ENCODE results near the gene HSFY1.
"Not testable (repeated sequence)": the region's sequence is repeated elsewhere in the genome, so short reads cannot be mapped to it uniquely, and the experiment has no call there.

Gene HSFY1, protein sequence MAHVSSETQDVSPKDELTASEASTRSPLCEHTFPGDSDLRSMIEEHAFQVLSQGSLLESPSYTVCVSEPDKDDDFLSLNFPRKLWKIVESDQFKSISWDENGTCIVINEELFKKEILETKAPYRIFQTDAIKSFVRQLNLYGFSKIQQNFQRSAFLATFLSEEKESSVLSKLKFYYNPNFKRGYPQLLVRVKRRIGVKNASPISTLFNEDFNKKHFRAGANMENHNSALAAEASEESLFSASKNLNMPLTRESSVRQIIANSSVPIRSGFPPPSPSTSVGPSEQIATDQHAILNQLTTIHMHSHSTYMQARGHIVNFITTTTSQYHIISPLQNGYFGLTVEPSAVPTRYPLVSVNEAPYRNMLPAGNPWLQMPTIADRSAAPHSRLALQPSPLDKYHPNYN

DNA sequence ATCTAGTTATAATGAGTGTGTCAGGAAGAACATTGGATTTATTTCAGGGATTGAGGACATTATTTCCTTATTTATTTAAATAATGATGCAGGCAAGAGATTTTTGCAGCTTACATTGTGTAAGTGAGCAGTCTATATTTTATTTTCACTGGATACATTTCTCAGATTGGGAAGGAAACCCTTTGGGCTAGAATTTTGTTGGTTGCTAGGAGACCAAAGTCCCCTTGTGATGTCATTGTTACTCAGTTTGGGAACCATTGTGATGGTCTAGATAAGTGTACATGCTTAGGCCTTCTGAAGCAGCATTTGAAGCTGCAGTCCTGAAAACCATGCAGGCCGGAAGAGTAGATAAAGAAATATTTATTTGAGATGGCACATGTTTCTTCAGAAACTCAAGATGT is at the start of gene HSFY1:
Gene HSFY1 (plus strand): TSS at position 301 of the 400 bp plus-strand sequence. CDS start 68 bp downstream, at position 369.
- DNase-seq (ENCODE audit: low spot score) = not testable (repeated sequence)

GRCh38 chrY:18504266-18504665 is 42.3 kb upstream of the HSFY1 start:
- DNase-seq (ENCODE audit: low spot score) = not testable (repeated sequence)

DNA sequence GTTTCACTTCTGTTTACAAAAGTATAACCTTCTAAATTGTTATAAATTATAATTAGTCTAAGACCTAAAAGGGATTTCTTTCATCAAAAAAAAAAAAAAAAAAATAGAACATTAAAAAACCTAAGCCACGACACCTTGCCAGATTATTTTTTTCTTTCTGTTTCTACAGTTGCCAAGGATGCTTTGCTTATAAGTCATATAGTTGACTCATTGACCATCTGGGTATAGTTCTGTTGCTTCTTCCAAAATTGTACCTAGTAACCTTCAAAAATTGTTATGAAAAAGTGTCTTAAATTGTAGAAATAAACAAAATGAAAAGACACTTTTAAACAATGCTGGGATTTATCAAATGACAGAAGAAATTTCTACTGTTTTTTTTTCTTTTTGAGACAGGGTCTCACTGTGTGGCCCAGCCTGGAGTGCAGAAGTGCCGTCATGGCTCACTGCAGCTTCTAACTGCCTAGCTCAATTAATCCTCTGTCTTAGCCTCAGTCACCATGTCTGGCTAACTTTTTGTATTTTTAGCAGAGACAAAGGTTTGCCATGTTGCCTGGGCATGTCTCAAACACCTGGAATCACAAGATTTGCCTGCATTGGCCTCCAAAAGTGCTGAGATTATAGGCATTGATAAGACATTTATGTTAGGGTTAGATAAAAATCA is 15.4 kb upstream of the HSFY1 start:
- not testable (repeated sequence) for DNase-seq (ENCODE audit: low spot score)

DNA sequence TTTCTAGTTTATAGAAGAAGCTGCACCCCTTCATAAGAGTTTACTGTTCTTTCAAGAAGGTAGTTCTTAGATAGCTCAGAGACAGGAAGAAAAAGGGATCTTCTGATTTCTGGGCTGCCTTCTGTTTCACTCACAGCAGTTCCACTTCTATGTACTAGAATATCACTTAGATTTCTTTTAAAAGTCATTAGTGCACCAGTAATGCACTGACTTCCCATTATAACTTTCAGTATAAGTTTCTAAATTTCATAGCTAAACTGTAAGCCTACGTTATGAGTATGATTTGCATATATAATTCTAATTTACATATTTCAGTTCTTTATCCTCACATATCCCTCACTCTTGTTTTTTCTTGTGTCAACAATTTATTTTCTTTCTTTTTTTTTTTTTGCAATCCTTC is 7.6 kb upstream of the HSFY1 start:
- DNase-seq (ENCODE audit: low spot score) = not testable (repeated sequence)

DNA sequence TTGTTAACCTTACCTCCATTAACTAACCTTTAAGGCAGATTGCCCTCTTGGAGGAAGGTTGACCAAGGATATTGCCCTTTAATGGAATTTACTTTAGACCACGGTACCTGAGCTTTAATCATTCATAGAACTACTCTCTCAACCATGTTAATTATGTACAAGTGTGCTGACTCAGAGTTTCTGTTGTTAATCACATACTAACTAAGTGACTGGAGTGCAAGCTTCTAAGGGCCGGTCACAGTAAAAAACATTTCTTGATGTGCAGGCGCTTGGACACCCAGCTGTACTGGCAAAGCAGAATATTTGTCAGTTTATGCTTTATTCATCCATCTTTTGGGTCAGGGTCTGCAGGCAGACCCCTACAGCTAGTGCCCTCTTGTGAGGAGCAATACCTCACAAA is 6.6 kb downstream of the HSFY1 start:
- DNase-seq (ENCODE audit: low spot score) = not testable (repeated sequence)

DNA sequence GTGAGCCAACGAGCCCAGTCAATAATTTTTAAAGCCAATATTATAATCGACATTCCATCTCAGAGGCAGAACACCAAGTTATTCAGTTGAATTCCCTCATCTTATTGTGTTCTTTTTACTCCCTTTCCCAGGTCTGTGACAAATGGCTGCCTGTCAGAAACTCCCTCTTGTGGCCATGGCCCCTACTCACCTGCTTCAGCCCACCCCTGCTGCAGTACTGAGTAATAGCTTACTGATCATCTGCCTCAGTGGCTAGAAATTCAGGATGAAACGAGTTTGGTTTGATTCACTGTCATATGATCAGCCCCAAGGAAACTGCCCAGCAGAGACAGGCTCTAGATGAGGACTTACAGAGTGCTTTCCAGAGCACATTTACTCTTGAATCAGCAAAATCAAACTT is 19.4 kb downstream of the HSFY1 start:
- not testable (repeated sequence) for DNase-seq (ENCODE audit: low spot score)
